Adrenal gland (tissue), 12 donors: ENCODE results near the gene TOR1B. TPM values are rescaled to one million over a fixed set of nuclear protein-coding genes. Genes with fewer than 3 reads are reported as not detected.
A peak's percentile ranks its signal among the peaks of the same experiment; 100 is the strongest.

Experiments
- DNase-seq, 7 donors: peaks; one replicate each; pipeline ENCODE4 v3.0.0-alpha.2; 2019 to 2020
- H3K27ac ChIP-seq, 5 donors: fragments of 200-600 bp; sonication (generic) in 4 of 5; 1 replicate in 3 of 5; 2 replicates in 2 of 5; pipeline versions ENCODE4 v1.5.1 to v1.8.0; 2016 to 2020; ENCODE audit warnings: mild to moderate bottlenecking in 1 of 5
- H3K27me3 ChIP-seq: fragments of 200-600 bp; 2 replicates; pipeline ENCODE4 v1.8.0; 2021
- H3K36me3 ChIP-seq, 2 donors: fragments of 200-600 bp; replicated peaks in 1 of 2; 1 replicate in 1 of 2; 2 replicates in 1 of 2; pipeline versions ENCODE4 v1.5.1 to v1.8.0; 2018 to 2022
- H3K4me1 ChIP-seq, 2 donors: fragments of 200-600 bp; replicated peaks in 1 of 2; 1 replicate in 1 of 2; 2 replicates in 1 of 2; pipeline versions ENCODE4 v1.5.1 to v1.8.0; 2018 to 2021
- H3K4me3 ChIP-seq, 4 donors: fragments of 200-600 bp; sonication (generic) in 3 of 4; one replicate each; pipeline ENCODE4 v1.5.1; 2016 to 2018
- H3K9me3 ChIP-seq, 3 donors: fragments of 200-600 bp; sonication (generic) in 1 of 3; replicated peaks in 1 of 3; 1 replicate in 2 of 3; 2 replicates in 1 of 3; pipeline versions ENCODE4 v1.5.1 to v1.8.0; 2016 to 2021
- CTCF ChIP-seq, 6 experiments: fragments of 450-650 bp in 4 of 6; fragments of 200-600 bp in 2 of 6; sonication (generic) in 1 of 6; IDR thresholded peaks; 1 replicate in 5 of 6; 2 replicates in 1 of 6; pipeline versions ENCODE4 v1.5.1 to v1.8.0; 2016 to 2021; ENCODE audit warnings: antibody characterized with exemption in 6 of 6, mild to moderate bottlenecking in 2 of 6, moderate library complexity in 1 of 6
- POLR2A ChIP-seq, 2 donors: fragments of 450-650 bp; IDR thresholded peaks; one replicate each; pipeline ENCODE4 v1.6.1; 2017; ENCODE audit warnings: antibody characterized with exemption in 2 of 2, mild to moderate bottlenecking in 2 of 2, moderate library complexity in 1 of 2
- WGBS, 4 donors: extraction: QIAGEN DNeasy Blood & Tissue Kit in 2 of 4; methylation state at CpG; one replicate each; pipeline versions ENCODE4 v1.1.5 to v1.1.7; 2013 to 2017; 5-methylcytosine and 5-hydroxymethylcytosine counted together
- intact Hi-C, 2 donors: fragments of 100-400 bp; cut with DNase I; formaldehyde crosslinking; loops; one replicate each; pipeline versions ENCODE4 v1.14.1 to v1.15.0; 2022 to 2023
- polyA plus RNA-seq, 3 donors: library from polyadenylated mRNA; stranded (reverse); fragments of 200-250 nt in 2 of 3; fragments of 350-450 nt in 1 of 3; fragmentation: Illumina TruSeq in 1 of 3; extraction: RNeasy Lipid Tissue Mini Kit (QIAGEN cat#74804) in 1 of 3; gene quantifications; one replicate each; pipeline ENCODE4 v1.2.3, GENCODE V29; 2013 to 2014
- total RNA-seq, 9 donors: library from RNA; depleted of rRNA in 4 of 9; stranded (reverse); fragments of >200 nt in 4 of 9; fragments of 120-200 nt in 1 of 9; fragmentation: NEBNext Ultra II Directional in 1 of 9; extraction: Animal tissue kit (Norgen Biotek cat#: 25700) in 1 of 9; gene quantifications; one replicate each; pipeline versions ENCODE4 v1.1.0 to v1.2.4, GENCODE V29; 2013 to 2023
- donor health status: healthy with polysubstance abuse.
- donor health status: Bipolar disorder and iron deficiency.
- donor health status: DM: yes; HTN: yes; CAD: no.
- donor health status: DM: no; HTN: no; CAD: no.
- donor health status: DM: no; HTN: no; CAD: no.
- donor health status: DM: yes; HTN: yes; CAD: no.

Gene TOR1B
- total and polyA plus RNA-seq, 12 donors, result 9.8 to 36.3 (median 25.4) TPM

DNA sequence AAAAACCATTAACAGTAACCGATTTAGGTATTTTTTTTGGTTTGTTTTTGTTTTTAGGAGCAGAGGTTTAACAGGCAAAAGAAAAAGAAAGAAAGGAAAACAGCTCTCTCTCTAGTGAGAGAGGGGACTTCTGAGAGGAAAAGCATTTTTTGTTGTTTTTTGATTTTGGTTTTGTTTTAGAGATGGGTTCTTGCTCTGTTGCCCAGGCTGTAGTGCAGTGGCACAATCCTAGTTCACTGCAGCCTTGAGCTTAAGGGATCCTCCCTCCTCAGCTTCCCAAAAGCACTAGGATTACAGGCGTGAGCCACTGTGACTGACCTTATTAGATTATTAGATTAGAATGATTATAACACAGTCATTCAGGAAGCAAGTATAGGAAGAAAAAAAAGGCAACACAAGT is 42.4 kb downstream of the TOR1B start:
- peaks cover 0 to 2% of the 10 kb centered on the region in 2 donors for H3K4me1 ChIP-seq
- H3K36me3 ChIP-seq, result peaks cover 0 to 7% of the 10 kb centered on the region in 2 donors
- H3K9me3 ChIP-seq, result no peaks in the 10 kb centered on the region
- no peak for DNase-seq
- peak overlapping the region in 1 of 5 donors; percentile 39 for H3K27ac ChIP-seq
- intact Hi-C loops, result no loop called here
- 46 to 55% (median 51%) methylated on average over 2 of the region's 2 CpGs for WGBS, 4 donors
- H3K27me3 ChIP-seq, result no peaks in the 10 kb centered on the region
- TF ChIP-seq CTCF (IDR thresholded peaks at IDR 0.05) (no peak), POLR2A (IDR thresholded peaks at IDR 0.05) (no peak)
- no peak overlapping the region for H3K4me3 ChIP-seq

DNA sequence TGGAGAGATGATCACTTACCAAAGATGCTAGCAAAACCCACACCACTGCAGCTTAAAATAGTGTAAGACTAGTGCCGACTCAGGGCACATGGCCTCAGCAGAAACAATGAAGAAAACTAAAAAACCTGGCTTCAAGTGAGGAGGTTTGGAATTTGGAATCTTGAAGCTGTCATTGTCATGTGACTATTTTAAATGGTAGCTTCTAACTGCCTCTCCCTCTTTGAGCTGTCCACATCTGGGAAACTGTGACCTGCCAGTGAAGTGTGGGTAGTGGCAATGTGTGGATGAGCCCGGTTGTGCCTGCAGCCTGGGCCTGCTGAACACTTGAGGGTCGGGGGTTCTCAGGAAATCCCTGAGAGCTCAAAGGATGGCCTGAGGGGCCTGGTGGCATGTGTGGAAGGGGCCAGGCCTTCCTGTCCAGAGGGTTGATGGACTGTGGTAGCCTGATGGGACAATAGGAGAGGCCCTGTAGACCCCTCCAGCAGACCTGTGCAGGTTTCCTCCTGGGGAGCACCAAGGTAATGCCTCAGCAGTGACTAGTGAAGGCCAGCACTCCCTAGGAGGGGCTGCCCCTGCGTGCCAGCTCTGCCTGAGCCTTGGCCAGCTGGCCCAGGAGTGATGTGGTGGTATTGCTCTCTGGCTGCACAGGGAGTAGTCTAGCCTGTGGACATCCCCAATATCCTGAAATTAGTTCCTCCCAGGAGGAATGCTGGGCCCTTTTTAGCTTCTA is 45.9 kb downstream of the TOR1B start:
- WGBS, 4 donors, result 71 to 94% (median 78%) methylated on average over 1 to 4 of the region's 4 CpGs
- peaks cover 12 to 31% of the 10 kb centered on the region in 2 donors for H3K4me1 ChIP-seq
- intact Hi-C loops, result no loop called here
- no peak overlapping the region for H3K4me3 ChIP-seq
- H3K27me3 ChIP-seq, result no peaks in the 10 kb centered on the region
- peaks cover 0 to 29% of the 10 kb centered on the region in 2 donors for H3K36me3 ChIP-seq
- peak overlapping the region in 1 of 5 donors; percentile 3 for H3K27ac ChIP-seq
- no peaks in the 10 kb centered on the region for H3K9me3 ChIP-seq
- DNase-seq, result no peak
- no peak for TF ChIP-seq CTCF (IDR thresholded peaks at IDR 0.05)

- Histone ChIP-seq H3K9me3 (no peaks in the 10 kb centered on the region), H3K4me1 (peaks cover 12 to 31% of the 10 kb centered on the region in 2 donors), H3K4me3 (no peak overlapping the region), H3K27me3 (no peaks in the 10 kb centered on the region), H3K27ac (peak overlapping the region in 1 of 5 donors; percentile 50), H3K36me3 (peaks cover 0 to 39% of the 10 kb centered on the region in 2 donors)
- DNase-seq, result no peak
- 72 to 85% (median 80%) methylated on average over 6 of the region's 6 CpGs for WGBS, 4 donors
- intact Hi-C loops, result no loop called here
- TF ChIP-seq POLR2A (IDR thresholded peaks at IDR 0.05) (no peak), CTCF (IDR thresholded peaks at IDR 0.05) (no peak)
Observed at GRCh38 chr9:129849901-129850300, 46.9 kb downstream of the TOR1B start.

DNA sequence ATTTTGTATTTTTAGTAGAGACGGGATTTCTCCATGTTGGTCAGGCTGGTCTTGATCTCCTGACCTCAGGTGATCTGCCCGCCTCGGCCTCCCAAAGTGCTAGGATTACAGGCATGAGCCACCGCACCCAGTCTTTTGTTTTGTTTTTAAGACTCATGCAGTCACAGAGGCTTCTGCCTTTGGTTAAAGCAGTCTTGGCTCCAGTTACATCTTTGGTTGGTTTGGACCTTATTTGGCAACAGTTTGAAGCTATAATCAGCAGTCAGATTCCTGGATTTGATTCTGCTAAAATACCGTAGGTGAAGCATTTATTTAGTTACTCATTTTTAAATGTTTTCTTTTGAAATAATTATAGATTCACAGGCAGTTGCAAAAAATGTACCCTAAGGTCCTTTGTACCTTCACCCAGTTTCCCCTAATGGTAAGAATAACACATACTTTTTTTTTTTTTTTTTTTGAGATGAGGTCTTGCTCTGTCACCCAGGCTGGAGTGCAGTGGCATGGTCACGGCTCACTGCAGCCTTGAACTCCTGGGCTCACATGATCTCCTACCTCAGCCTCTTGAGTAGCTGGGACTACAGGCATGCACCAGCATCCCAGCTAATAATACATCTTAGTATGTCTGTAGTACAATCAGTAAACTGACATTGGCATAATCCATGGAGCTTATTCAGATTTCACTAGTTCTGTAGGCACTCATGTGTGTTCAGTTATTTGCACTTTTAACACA is 48.0 kb downstream of the TOR1B start:
- TF ChIP-seq CTCF (IDR thresholded peaks at IDR 0.05) (no peak), POLR2A (IDR thresholded peaks at IDR 0.05) (no peak)
- Histone ChIP-seq H3K27me3 (no peaks in the 10 kb centered on the region), H3K36me3 (peaks cover 0 to 40% of the 10 kb centered on the region in 2 donors), H3K27ac (peak overlapping the region in 3 of 5 donors; percentile 28 to 70 (median 54)), H3K4me1 (peaks cover 12 to 31% of the 10 kb centered on the region in 2 donors), H3K4me3 (no peak overlapping the region), H3K9me3 (no peaks in the 10 kb centered on the region)
- intact Hi-C loops, result no loop called here
- WGBS, 4 donors, result 66 to 81% (median 78%) methylated on average over 6 of the region's 6 CpGs
- DNase-seq, result peak in 2 of 7 donors; percentile 46 to 50
